Uterus (tissue), 2 donors: ENCODE measurements around the gene CEP72.
"Not testable (repeated sequence)": the region's sequence is repeated elsewhere in the genome, so short reads cannot be mapped to it uniquely, and the experiment has no call there.

Experiments used
- CTCF ChIP-seq, 4 experiments: fragments of 200-600 bp in 2 of 4; fragments of 450-650 bp in 2 of 4; sonication (generic) in 2 of 4; IDR thresholded peaks; one replicate each; pipeline ENCODE4 v1.5.1; 2016 to 2019; ENCODE audit warnings: antibody characterized with exemption in 4 of 4, mild to moderate bottlenecking in 2 of 4, moderate library complexity in 1 of 4
- POLR2A ChIP-seq, 2 donors: fragments of 450-650 bp; IDR thresholded peaks; one replicate each; pipeline ENCODE4 v1.6.1; 2016; ENCODE audit warnings: antibody characterized with exemption in 2 of 2, mild to moderate bottlenecking in 1 of 2, moderate library complexity in 1 of 2

DNA sequence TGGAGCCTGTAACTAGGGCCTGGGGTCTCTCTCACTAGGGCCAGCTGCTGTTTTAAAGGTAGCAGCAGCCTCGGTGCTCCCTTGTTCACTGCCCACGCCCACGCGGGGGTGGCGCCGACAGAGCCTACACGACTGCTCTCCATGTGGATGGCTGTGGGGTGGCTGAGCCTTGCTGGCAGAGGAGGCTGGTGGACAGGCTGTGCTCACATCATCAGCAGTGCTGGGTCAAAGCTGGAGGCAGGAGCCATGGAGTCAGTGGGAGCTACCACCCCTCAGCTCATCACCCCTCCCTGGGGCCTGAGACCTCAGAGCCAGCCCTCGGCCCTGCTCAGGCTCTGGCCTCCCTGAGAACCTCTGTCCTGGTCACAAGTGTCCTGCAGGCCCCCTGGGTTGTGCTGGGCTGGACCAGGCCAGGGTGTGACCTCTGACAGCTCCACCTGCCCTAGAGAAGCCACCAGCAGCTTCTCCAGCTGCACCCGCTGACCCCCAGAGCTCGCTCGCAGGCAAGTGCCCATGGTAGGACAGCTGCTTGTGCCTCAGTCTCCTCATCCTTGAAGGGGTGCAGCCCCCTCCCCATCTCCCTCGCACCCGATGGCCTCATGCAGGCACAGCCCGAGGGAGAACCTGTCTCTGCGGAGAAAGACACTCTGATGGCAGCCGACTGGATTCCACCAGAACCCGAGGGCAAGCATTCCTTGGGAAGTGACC, 70.7 kb downstream of the CEP72 start:
- TF ChIP-seq POLR2A, CTCF (IDR thresholded peaks at IDR 0.05): not testable (repeated sequence)
